Measurements from ENCODE around the gene PXMP4. TPM values are rescaled to one million over a fixed set of nuclear protein-coding genes. Genes with fewer than 3 reads are reported as not detected.

PXMP4 gene
- polyA plus RNA-seq, 1 donor (not counting 4 experiments of a cell fraction or from before 2014, with no cell fraction given) = 3.2 TPM

DNA sequence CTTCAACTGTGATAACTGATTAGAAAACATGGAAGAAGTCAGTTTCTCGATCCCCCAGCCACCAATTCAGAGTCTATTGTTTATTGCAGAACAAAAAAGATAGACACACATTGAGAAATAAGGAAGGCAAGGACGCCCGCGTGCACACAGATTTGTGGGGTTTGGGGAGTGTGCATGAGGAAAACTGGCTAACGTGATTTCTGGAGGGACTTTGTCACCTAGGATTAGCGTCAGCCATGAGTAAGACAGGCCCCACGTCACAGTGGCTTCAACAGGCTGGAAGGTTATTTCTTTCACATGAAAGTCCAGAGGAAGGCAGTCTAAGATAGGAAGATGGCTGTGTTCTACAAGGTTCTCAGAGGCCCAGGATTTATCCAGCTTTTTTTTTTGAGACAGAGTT, 19.4 kb upstream of the PXMP4 start:
- H3K27me3 ChIP-seq (ENCODE audit: control insufficient read depth, extremely low read depth, insufficient read depth, low read length) = no peaks in the 10 kb centered on the region
- DNase-seq (ENCODE audit: low read depth, low spot score) = no peak
- dilution Hi-C loops (cut with MboI; ENCODE audit: extremely low pct_ligation_motif_present, low sequenced_read_pairs) = no loop called here
- H3K4me1 ChIP-seq (ENCODE audit: control insufficient read depth, extremely low read depth, insufficient read depth, low read length) = peaks cover 3% of the 10 kb centered on the region
- H3K36me3 ChIP-seq (ENCODE audit: control insufficient read depth in 2 of 2, extremely low read depth in 1 of 2, insufficient read depth in 2 of 2, low read length in 2 of 2) = peaks cover 0 to 4% of the 10 kb centered on the region in 2 experiments
- no peak overlapping the region for H3K4me3 ChIP-seq (ENCODE audit: control insufficient read depth in 2 of 3, extremely low read depth in 1 of 3, insufficient read depth in 2 of 3, low read depth in 1 of 3, low read length in 3 of 3)
- no peak overlapping the region for H3K9ac ChIP-seq (ENCODE audit: control insufficient read depth, extremely low read depth, insufficient read depth, low read length)
- H3K9me3 ChIP-seq (ENCODE audit: control insufficient read depth, low read depth, low read length) = peaks cover 6% of the 10 kb centered on the region
- H3K27ac ChIP-seq (ENCODE audit: control insufficient read depth, insufficient read depth, low read length) = no peak overlapping the region
- no peaks in the 10 kb centered on the region for H3K9me1 ChIP-seq (ENCODE audit: control insufficient read depth, extremely low read depth, insufficient read depth, low read length)
- TF ChIP-seq EZH2 (IDR thresholded peaks at IDR 0.05; ENCODE audit: low read length) = no peak
- TF ChIP-seq CTCF (optimal IDR thresholded peaks at IDR 0.05 in 1 of 3, IDR thresholded peaks at IDR 0.05 in 1 of 3, conservative IDR thresholded peaks at IDR 0.05 in 1 of 3; ENCODE audit: extremely low read depth in 1 of 3, insufficient read depth in 2 of 3, low read length in 3 of 3) = no peak
- no peaks in the 10 kb centered on the region for H4K20me1 ChIP-seq (ENCODE audit: control insufficient read depth, extremely low read depth, insufficient read depth, low read length)
- FAIRE-seq = no peak
- no peak overlapping the region for H3K4me2 ChIP-seq (ENCODE audit: control insufficient read depth, extremely low read depth, insufficient read depth, low read depth, low read length)
- no peak overlapping the region for H2AFZ ChIP-seq (ENCODE audit: control insufficient read depth, low read length)
- no peaks in the 10 kb centered on the region for H3K79me2 ChIP-seq (ENCODE audit: control insufficient read depth, insufficient read depth, low read length)

GRCh38 chr20:33736962-33737361, 16.9 kb upstream of the PXMP4 start:
- no peaks in the 10 kb centered on the region for H4K20me1 ChIP-seq (ENCODE audit: control insufficient read depth, extremely low read depth, insufficient read depth, low read length)
- dilution Hi-C loops (cut with MboI; ENCODE audit: extremely low pct_ligation_motif_present, low sequenced_read_pairs) = no loop called here
- no peak overlapping the region for H3K9ac ChIP-seq (ENCODE audit: control insufficient read depth, extremely low read depth, insufficient read depth, low read length)
- H3K9me1 ChIP-seq (ENCODE audit: control insufficient read depth, extremely low read depth, insufficient read depth, low read length) = no peaks in the 10 kb centered on the region
- no peak overlapping the region for H3K4me3 ChIP-seq (ENCODE audit: control insufficient read depth in 2 of 3, extremely low read depth in 1 of 3, insufficient read depth in 2 of 3, low read depth in 1 of 3, low read length in 3 of 3)
- TF ChIP-seq EZH2 (IDR thresholded peaks at IDR 0.05; ENCODE audit: low read length) (no peak), CTCF (optimal IDR thresholded peaks at IDR 0.05 in 1 of 3, IDR thresholded peaks at IDR 0.05 in 1 of 3, conservative IDR thresholded peaks at IDR 0.05 in 1 of 3; ENCODE audit: extremely low read depth in 1 of 3, insufficient read depth in 2 of 3, low read length in 3 of 3) (no peak)
- peaks cover 13% of the 10 kb centered on the region for H3K4me1 ChIP-seq (ENCODE audit: control insufficient read depth, extremely low read depth, insufficient read depth, low read length)
- DNase-seq (ENCODE audit: low read depth, low spot score) (no peak), FAIRE-seq (no peak)
- H3K79me2 ChIP-seq (ENCODE audit: control insufficient read depth, insufficient read depth, low read length) = no peaks in the 10 kb centered on the region
- peaks cover 6% of the 10 kb centered on the region for H3K9me3 ChIP-seq (ENCODE audit: control insufficient read depth, low read depth, low read length)
- H3K36me3 ChIP-seq (ENCODE audit: control insufficient read depth in 2 of 2, extremely low read depth in 1 of 2, insufficient read depth in 2 of 2, low read length in 2 of 2) = peaks cover 0 to 4% of the 10 kb centered on the region in 2 experiments
- no peak overlapping the region for H3K27ac ChIP-seq (ENCODE audit: control insufficient read depth, insufficient read depth, low read length)
- H3K4me2 ChIP-seq (ENCODE audit: control insufficient read depth, extremely low read depth, insufficient read depth, low read depth, low read length) = no peak overlapping the region
- H3K27me3 ChIP-seq (ENCODE audit: control insufficient read depth, extremely low read depth, insufficient read depth, low read length) = no peaks in the 10 kb centered on the region
- H2AFZ ChIP-seq (ENCODE audit: control insufficient read depth, low read length) = no peak overlapping the region
